NCI-H146 treated with DMSO at 0.1 percent for 48 hours (cell line): Measurements from ENCODE around the gene SUPT3H.
"Not testable (repeated sequence)": the region's sequence is repeated elsewhere in the genome, so short reads cannot be mapped to it uniquely, and the experiment has no call there.

Experiments used
- DNase-seq: peaks from one replicate; lab custom pipeline; 2025; ENCODE audit not compliant: unreplicated experiment; lab: John Stamatoyannopoulos, UW

Gene SUPT3H

GRCh38 chr6:45185403-45186251 lies 192.1 kb downstream of the SUPT3H start:
- DNase-seq: no peak

- DNase-seq: no peak
Measured at GRCh38 chr6:45184937-45185336, 192.8 kb downstream of the SUPT3H start.

GRCh38 chr6:45184040-45184439 lies 193.7 kb downstream of the SUPT3H start:
- DNase-seq: no peak

- not testable (repeated sequence) for DNase-seq
Measured at GRCh38 chr6:45176373-45176772, 201.4 kb downstream of the SUPT3H start.

- DNase-seq: no peak
Measured at GRCh38 chr6:45175272-45175671, 202.5 kb downstream of the SUPT3H start.

- DNase-seq: no peak
Measured at GRCh38 chr6:45174045-45174444, 203.7 kb downstream of the SUPT3H start.

GRCh38 chr6:45171380-45171779 lies 206.4 kb downstream of the SUPT3H start:
- DNase-seq: no peak

GRCh38 chr6:45170309-45170708 lies 207.4 kb downstream of the SUPT3H start:
- no peak for DNase-seq

GRCh38 chr6:45169815-45170214 lies 207.9 kb downstream of the SUPT3H start:
- DNase-seq: no peak

GRCh38 chr6:45163952-45164766 lies 213.6 kb downstream of the SUPT3H start:
- no peak for DNase-seq

GRCh38 chr6:45160305-45160704 lies 217.4 kb downstream of the SUPT3H start:
- no peak for DNase-seq

GRCh38 chr6:45156075-45156474 lies 221.7 kb downstream of the SUPT3H start:
- no peak for DNase-seq

- DNase-seq: no peak
Measured at GRCh38 chr6:45155341-45155894, 222.3 kb downstream of the SUPT3H start.

GRCh38 chr6:45154679-45155078 lies 223.1 kb downstream of the SUPT3H start:
- no peak for DNase-seq

- no peak for DNase-seq
Measured at GRCh38 chr6:45148711-45149341, 228.9 kb downstream of the SUPT3H start.

GRCh38 chr6:45148278-45148677 lies 229.5 kb downstream of the SUPT3H start:
- no peak for DNase-seq

- not testable (repeated sequence) for DNase-seq
Measured at GRCh38 chr6:45145658-45146057, 232.1 kb downstream of the SUPT3H start.

- no peak for DNase-seq
Measured at GRCh38 chr6:45138765-45139164, 239.0 kb downstream of the SUPT3H start.

- DNase-seq: no peak
Measured at GRCh38 chr6:45136495-45136894, 241.2 kb downstream of the SUPT3H start.

- DNase-seq: no peak
Measured at GRCh38 chr6:45132658-45133294, 245.0 kb downstream of the SUPT3H start.

GRCh38 chr6:45132059-45132458 lies 245.7 kb downstream of the SUPT3H start:
- DNase-seq: no peak
